GM11168 (cell line): ENCODE results near the gene CLEC4M.

ENCODE experiments used
- in situ Hi-C: fragments of 300-500 bp; cut with MboI; formaldehyde crosslinking; loops from one replicate; pipeline ENCODE4 v1.12.0; 2022; ENCODE audit warnings: low sequenced_read_pairs; ENCODE audit not compliant: unreplicated experiment

CLEC4M gene

DNA sequence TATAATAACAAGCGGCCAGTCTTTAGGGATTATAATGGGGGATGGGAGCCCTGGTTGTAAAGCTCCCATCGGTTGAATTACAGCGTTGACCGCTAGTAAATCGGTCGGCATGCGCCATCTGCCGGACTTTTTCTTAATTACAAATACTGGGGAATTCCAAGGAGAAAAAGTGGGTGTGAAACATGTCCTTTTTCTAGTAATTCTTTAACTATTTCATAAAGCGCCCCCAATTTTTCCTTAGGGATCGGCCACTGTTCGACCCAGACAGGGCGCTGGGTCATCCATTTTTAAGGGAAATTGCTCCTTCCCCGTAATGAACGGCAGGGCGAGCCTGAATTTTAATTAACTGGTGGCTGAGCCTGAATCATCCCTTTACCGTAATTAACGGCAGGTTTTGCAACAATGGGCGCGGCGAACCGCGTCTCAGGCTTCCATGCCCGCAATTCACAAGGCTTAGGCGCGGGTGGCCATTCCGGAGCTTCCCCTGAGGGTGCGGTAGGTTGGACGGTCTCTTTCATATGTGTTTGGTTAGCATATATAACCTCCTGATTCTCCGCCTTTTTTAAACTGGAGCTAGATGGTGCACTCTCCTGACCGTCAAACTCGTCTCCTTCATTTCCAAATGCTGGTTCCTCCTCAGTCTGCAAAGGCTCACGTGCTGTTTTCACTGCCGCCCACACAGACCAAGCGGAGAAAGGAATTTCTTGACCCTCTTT, 36.8 kb downstream of the CLEC4M start:
- in situ Hi-C loops: loop anchor here (5.0 to 25.0 kb wide), 3 partner anchors 117 to 712 kb away; partner anchors contain the start of gene TRAPPC5

DNA sequence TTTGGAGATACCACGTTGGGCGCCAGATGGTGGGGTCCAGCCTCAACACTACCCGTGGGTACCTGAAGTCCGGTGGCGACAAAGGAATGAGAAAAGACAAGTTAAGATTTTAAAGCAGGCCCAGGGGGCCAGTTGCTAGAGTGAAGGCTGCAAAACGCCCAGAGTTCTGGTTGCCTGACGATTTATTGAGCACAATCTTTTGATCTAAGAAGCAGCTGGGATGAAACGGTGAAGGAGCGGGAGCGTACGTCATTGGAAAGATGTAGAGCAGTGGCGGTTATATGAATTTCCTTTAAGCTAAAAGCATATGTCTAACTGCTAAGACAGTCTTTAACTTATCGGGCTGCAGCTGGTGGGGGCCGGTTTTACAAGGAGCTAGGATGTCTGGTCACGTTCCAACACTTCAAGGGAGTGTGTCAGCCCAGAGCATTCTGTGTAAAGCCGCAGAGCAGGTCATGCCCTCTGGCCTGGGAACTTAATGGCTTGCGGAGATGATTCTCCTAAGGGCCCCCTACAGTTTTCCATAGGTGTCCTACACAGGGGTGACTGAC, 38.1 kb downstream of the CLEC4M start:
- in situ Hi-C loops: loop anchor here (25.0 kb wide), 1 partner anchor 714 kb away; no protein-coding TSS in a partner anchor

DNA sequence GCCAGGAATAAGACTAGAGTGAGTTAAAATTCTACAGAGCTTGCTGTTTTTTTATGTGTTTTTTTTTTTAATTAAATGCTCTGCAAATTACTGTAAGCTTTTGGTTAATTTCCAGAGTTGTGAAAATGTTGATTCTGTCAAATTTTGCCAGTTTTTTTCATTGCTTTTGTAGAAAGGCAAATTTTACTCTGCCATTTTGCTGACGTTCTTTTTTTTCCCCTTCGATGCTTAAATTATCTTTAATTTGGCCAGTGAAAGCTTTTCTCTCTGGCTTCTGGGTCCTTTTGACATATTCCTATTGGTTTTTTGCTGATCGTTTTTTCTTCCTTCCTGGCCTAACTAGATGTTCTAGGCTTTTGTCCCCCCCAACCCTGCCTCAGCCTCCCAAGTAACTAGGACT, 43.2 kb downstream of the CLEC4M start:
- in situ Hi-C loops: loop anchor here (25.0 kb wide), 1 partner anchor 719 kb away; no protein-coding TSS in a partner anchor

DNA sequence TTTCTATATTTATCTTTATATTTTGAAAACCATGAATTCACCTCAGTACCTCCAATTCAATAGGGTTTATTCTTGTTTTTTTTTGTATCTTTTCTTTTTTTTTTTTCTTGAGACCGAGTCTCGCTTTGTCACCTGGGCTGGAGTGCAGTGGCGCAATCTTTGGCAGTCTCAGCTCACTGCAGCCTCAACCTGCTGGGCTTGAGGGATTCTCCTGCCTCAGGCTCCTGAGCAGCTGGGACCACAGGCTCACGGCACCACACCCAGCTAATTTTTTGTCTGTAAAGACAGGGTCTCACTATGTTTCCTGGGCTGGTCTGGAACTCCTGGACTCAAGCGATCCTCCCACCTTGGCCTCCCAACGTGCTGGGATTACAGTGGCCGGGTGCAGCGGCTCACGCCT, 43.8 kb downstream of the CLEC4M start:
- in situ Hi-C loops: loop anchor here (25.0 kb wide), 1 partner anchor 720 kb away; no protein-coding TSS in a partner anchor

DNA sequence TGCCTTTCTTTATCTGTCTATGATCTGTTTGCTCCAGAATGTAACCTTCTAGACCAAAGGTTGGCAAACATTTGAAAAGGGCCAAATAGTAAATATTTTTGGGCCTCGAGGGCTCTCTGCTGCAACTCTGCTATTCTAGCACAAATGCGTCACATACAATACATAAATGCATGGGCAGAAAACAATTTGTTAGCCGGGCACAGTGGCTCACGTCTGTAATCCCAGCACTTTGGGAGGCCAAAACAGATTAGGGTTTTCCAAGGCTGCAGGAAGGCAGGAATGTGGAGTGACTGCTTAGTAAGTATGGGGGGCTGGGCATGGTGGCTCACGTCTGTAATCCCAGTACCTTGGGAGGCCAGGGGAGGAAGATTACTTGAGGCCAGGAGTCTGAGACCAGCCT, 45.1 kb downstream of the CLEC4M start:
- in situ Hi-C loops: loop anchor here (25.0 kb wide), 1 partner anchor 721 kb away; no protein-coding TSS in a partner anchor

DNA sequence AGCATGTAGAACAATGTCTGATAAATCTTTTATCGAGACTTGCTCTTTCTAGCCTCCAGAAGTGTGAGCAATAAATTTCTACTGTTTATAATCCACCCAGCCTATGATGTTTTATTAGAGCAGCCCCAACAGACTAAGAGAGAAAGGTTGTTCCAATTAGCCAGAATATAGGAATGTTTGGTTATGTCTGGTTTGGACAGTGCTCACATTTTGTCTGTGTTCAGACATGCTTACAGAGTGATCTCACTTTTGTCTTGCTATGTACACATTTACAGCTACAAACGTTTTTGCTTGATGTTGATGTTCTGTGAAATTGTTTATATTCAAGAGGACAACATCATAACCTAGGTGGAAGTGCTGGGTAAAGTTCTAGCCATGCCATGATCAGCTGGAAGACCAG, 48.9 kb downstream of the CLEC4M start:
- in situ Hi-C loops: loop anchor here (25.0 kb wide), 1 partner anchor 725 kb away; no protein-coding TSS in a partner anchor

DNA sequence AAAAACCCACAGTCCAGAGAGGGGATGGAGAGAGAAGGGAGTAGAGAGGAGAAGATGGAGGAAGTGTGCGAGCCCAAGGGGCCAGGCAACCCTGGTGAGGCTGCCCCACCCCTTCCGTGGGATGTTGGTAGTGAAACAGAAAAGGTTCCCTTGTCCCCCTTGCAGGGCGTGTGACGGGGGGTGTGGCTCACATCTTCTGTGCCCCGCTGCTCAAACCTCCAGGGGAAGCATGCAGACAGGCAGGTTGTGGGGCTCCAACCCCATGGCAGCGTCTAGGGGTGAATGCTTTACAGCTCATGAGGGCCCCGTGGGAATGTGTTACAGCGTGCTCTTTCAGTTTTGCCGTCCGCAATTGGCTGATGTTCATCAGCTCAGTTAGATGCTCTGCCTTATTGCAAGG, 52.3 kb downstream of the CLEC4M start:
- in situ Hi-C loops: loop anchor here (25.0 kb wide), 1 partner anchor 728 kb away; no protein-coding TSS in a partner anchor

DNA sequence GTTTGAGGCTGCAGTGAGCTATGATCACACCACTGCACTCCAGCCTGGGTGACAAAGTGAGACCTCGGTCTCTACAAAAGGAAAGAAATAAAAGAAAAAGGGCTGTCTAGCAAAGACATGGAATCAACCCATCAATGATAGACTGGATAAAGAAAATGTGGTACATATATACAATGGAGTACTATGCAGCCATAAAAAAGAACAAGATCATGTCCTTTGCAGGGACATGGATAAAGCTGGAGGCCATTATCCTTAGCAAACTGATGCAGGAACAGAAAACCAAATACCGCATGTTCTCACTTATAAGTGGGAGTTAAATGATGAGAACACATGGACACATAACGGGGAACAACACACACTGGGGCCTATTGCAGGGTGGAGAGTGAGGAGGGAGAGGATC, 53.0 kb downstream of the CLEC4M start:
- in situ Hi-C loops: loop anchor here (25.0 kb wide), 1 partner anchor 729 kb away; no protein-coding TSS in a partner anchor

DNA sequence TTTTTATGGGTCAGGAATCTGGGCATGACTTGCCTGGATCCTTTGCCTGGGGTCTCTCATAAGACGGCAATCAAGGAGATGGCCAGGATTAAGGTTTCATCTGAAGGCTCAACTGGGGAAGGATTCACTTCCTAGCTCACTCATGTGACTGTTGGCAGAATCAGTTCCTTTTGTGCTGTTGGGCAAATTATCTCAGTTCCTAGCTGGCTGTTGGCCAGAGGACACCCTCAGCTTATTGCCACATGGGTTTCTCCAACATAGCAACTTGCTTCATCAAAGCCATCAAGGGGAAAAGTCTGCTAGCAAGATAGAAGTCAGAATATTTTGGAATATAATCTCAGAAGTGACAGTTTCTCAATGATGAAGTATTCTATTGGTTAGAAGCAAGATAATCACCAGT, 54.8 kb downstream of the CLEC4M start:
- in situ Hi-C loops: loop anchor here (25.0 kb wide), 1 partner anchor 730 kb away; no protein-coding TSS in a partner anchor

DNA sequence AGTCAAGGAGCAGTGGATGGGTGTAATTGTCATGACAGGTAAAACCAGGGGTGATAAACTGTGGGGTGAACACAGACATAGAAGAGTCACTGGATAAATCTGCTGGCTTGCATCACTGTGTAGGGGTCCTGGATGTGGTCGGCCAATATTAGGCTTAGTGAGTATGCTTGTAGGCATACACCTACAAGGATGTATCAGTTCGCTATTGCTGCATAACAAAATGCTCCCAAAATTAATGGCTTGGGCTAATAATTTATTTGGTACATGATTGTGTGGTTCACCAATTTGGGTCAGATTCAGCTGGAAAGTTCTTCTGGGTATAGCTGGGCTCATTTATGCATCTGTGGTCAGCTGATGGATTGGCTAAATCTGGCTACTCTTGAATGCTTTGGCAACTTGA, 55.8 kb downstream of the CLEC4M start:
- in situ Hi-C loops: loop anchor here (25.0 kb wide), 1 partner anchor 732 kb away; no protein-coding TSS in a partner anchor
